ENCODE measurements around the gene KRTAP10-8.

DNA sequence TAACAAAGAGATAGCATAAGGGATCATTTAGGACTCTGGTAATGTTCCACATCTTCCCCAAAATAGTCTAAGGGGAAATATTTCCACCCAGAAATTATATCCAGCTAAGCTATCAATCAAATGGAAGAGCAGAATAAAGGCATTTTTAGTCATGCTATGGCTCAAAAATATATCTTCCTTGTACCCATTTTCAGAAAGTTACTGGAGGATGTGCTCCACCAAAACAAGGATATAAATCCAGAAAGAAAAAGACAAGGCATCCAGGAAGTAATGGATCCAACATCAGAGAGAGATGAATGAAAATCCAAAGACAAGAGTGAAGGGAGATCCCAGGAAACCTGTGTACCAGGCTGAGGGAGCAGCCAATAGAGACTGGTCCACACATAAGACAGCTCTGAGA lies 2.7 kb upstream of the KRTAP10-8 start:
- no peak for TF ChIP-seq POLR2AphosphoS5 (IDR thresholded peaks at IDR 0.05)
- no peak for TF ChIP-seq POLR2A (IDR thresholded peaks at IDR 0.05)
- TF ChIP-seq, protein P1, sequence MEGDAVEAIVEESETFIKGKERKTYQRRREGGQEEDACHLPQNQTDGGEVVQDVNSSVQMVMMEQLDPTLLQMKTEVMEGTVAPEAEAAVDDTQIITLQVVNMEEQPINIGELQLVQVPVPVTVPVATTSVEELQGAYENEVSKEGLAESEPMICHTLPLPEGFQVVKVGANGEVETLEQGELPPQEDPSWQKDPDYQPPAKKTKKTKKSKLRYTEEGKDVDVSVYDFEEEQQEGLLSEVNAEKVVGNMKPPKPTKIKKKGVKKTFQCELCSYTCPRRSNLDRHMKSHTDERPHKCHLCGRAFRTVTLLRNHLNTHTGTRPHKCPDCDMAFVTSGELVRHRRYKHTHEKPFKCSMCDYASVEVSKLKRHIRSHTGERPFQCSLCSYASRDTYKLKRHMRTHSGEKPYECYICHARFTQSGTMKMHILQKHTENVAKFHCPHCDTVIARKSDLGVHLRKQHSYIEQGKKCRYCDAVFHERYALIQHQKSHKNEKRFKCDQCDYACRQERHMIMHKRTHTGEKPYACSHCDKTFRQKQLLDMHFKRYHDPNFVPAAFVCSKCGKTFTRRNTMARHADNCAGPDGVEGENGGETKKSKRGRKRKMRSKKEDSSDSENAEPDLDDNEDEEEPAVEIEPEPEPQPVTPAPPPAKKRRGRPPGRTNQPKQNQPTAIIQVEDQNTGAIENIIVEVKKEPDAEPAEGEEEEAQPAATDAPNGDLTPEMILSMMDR (IDR thresholded peaks at IDR 0.05) = no peak

All from prostate gland (tissue), 2 donors.